ENCODE data around the gene NDUFA13. TPM values are rescaled to one million over a fixed set of nuclear protein-coding genes. Genes with fewer than 3 reads are reported as not detected.

NDUFA13 gene
- total RNA-seq, 3 donors from 2014 or later, result 97.3 to 134 (median 99.2) TPM

- Histone ChIP-seq H3K4me3 (no peak overlapping the region), H3K27me3 (no peaks in the 10 kb centered on the region), H3K9me3 (no peaks in the 10 kb centered on the region), H3K4me1 (peaks cover 0 to 1% of the 10 kb centered on the region in 2 donors), H3K27ac (no peak overlapping the region), H3K36me3 (no peaks in the 10 kb centered on the region)
- no peak for DNase-seq (ENCODE audit: low spot score in 2 of 2)
- intact Hi-C loops (cut with DNase I; ENCODE audit: low total_unique reads), result no loop called here
- TF ChIP-seq POLR2A (IDR thresholded peaks at IDR 0.05) (no peak), CTCF (IDR thresholded peaks at IDR 0.05) (no peak), POLR2AphosphoS5 (IDR thresholded peaks at IDR 0.05) (no peak)
Measured at GRCh38 chr19:19482809-19483596, 33.0 kb upstream of the NDUFA13 start.

- DNase-seq (ENCODE audit: low spot score in 2 of 2), result no peak
- H3K4me1 ChIP-seq, result peaks cover 9 to 12% of the 10 kb centered on the region in 2 donors
- H3K36me3 ChIP-seq, result no peaks in the 10 kb centered on the region
- no peaks in the 10 kb centered on the region for H3K27me3 ChIP-seq
- H3K27ac ChIP-seq, result peak overlapping the region in 1 of 2 donors; percentile 60
- TF ChIP-seq CTCF (IDR thresholded peaks at IDR 0.05), result no peak
- TF ChIP-seq POLR2A (IDR thresholded peaks at IDR 0.05), result no peak
- no peak for TF ChIP-seq POLR2AphosphoS5 (IDR thresholded peaks at IDR 0.05)
- H3K9me3 ChIP-seq, result no peaks in the 10 kb centered on the region
- intact Hi-C loops (cut with DNase I; ENCODE audit: low total_unique reads), result no loop called here
- H3K4me3 ChIP-seq, result no peak overlapping the region
Measured at GRCh38 chr19:19485161-19485997, 30.6 kb upstream of the NDUFA13 start.

- Histone ChIP-seq H3K9me3 (no peaks in the 10 kb centered on the region), H3K36me3 (no peaks in the 10 kb centered on the region), H3K4me1 (peaks cover 9 to 12% of the 10 kb centered on the region in 2 donors), H3K27ac (peak overlapping the region in 1 of 2 donors; percentile 42), H3K27me3 (no peaks in the 10 kb centered on the region), H3K4me3 (no peak overlapping the region)
- no peak for TF ChIP-seq CTCF (IDR thresholded peaks at IDR 0.05)
- no peak for TF ChIP-seq POLR2AphosphoS5 (IDR thresholded peaks at IDR 0.05)
- TF ChIP-seq POLR2A (IDR thresholded peaks at IDR 0.05), result no peak
- intact Hi-C loops (cut with DNase I; ENCODE audit: low total_unique reads), result no loop called here
- no peak for DNase-seq (ENCODE audit: low spot score in 2 of 2)
Measured at GRCh38 chr19:19485998-19486290, 30.1 kb upstream of the NDUFA13 start.

DNA sequence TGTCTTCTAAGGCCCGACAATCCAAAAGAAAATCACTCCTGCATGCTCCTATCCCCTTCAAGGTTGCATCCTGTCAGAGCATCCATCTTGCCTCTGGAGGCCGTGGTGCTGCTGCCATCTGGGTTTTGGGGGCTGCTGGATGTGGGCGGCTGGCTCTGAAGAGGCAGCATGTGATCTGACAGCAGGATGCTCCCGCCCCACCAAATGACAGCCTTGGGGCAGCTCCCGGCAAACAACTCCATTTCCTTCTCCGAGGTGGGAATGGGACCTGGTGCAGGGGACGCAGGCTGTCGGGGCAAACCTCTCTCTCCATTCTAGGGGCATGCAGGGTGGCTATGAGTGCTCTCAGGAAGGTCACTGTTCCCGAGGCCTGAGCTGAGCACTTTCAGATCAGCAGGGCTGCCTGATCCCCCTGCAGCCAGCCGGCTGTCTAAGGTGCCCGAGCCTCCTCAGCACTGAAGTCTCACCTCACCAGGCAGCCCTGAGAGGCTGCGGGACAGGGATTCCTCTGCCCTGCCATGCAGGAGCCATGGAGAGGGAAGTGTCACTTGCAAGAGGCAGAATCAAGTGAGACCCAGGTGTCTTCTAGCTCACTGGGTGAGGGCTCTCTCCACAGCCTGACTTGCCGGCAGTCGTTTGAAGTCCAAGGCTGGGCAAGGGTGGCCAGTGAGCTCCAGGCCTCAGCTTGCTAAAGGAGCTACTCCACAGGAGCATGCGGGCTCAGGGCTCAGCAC, 29.5 kb upstream of the NDUFA13 start:
- Histone ChIP-seq H3K36me3 (no peaks in the 10 kb centered on the region), H3K27me3 (no peaks in the 10 kb centered on the region), H3K4me1 (peaks cover 9 to 12% of the 10 kb centered on the region in 2 donors), H3K9me3 (no peaks in the 10 kb centered on the region), H3K4me3 (no peak overlapping the region), H3K27ac (peak overlapping the region in 1 of 2 donors; percentile 42)
- no peak for DNase-seq (ENCODE audit: low spot score in 2 of 2)
- TF ChIP-seq POLR2AphosphoS5 (IDR thresholded peaks at IDR 0.05), result no peak
- no peak for TF ChIP-seq POLR2A (IDR thresholded peaks at IDR 0.05)
- TF ChIP-seq CTCF (IDR thresholded peaks at IDR 0.05), result no peak
- intact Hi-C loops (cut with DNase I; ENCODE audit: low total_unique reads), result no loop called here
